Stimulated activated CD4-positive, alpha-beta T cell treated with anti-CD3 and anti-CD28 coated beads, TNF-alpha, amount 100 ng/mL, for 24 hours (primary cell): ENCODE data around the gene SEPTIN5.
"Not testable (repeated sequence)": the region's sequence is repeated elsewhere in the genome, so short reads cannot be mapped to it uniquely, and the experiment has no call there.

ENCODE experiments used
- DNase-seq, 3 experiments: peaks; one replicate each; pipeline ENCODE4 v3.0.0-alpha.2; 2020; ENCODE audit warnings: low read depth in 3 of 3

The SEPTIN5 gene

DNA sequence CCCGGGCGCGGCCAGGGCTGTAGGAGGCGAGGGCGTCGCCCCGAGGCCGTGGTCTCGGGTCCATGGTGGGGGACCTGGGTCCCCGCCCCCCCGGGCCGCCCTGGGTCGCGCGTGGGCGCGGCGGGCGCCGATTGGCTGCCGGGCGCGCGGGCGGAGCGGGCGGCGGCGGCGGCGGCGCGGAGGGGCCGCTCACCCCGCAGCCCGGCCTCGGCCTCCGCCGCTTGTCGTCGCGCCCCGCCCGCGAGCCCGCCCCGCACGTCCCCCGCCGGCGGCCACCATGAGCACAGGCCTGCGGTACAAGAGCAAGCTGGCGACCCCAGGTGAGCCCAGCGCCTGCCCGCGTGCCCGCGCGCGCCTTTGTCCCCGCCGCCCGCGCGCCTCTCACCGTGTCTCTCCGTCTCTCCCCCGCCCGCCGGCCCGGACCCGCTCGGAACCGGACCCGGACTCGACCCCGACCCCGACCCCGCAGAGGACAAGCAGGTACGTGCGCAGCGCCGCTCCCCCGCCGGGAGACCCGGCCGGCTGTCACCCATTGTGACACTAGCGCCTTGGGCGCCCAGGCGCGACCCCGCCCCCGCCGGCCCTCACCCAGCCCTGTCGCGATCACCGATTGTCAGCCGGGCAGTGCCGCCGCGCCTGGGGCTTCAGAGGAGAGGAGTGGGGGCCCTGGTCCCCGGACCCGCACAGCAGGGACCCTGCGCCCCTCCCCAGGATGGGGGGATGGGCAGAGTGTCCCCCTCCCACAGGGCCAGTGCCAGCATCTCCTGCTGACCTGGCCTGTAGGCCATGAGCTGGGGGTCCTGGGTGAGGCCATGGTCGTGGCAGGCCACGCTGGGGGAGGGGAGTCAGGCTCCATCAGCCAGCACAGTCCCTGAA lies at the start of gene SEPTIN5:
Gene SEPTIN5 (plus strand): TSS at position 192 of the 876 bp plus-strand sequence. CDS start 86 bp downstream, at position 278.
- DNase-seq: no peak

DNA sequence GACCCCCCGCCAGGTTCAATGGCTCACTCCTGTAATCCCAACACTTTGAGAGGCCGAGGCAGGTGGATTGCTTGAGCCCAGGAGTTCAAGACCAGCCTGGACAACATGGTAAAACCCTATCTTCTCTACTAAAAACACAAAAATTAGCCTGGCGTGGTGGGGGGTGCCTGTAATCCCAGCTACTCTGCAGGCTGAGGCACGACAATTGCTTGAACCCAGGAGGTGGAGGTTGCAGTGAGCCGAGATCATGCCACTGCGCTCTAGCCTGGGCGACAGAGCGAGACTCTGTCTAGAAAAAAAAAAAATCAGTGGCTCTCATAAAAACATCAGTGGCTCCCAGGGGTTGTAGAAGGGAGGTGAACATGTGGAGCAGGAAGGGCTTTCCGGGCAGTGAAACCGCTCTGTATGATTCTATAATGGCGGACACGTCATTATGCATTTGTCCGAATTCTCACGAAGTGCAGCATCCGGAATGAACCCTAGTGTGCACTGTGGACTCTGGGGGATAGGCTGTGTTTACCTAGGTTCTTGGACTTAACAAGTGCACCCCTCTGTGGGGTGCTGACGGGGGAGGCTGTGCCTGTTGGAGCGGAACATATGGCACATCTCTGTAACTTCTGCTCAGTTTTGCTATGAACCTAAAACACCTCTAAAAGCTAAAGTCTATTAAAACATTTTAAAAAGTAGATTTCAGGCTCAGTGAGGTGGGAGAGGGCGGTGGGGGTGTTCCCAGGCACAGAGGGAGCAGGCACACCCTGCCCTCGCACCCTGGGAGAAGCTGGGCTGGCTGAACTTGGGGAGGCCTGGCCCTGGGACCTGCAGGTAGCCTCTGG lies 49.1 kb upstream of the SEPTIN5 start:
- DNase-seq: no peak

DNA sequence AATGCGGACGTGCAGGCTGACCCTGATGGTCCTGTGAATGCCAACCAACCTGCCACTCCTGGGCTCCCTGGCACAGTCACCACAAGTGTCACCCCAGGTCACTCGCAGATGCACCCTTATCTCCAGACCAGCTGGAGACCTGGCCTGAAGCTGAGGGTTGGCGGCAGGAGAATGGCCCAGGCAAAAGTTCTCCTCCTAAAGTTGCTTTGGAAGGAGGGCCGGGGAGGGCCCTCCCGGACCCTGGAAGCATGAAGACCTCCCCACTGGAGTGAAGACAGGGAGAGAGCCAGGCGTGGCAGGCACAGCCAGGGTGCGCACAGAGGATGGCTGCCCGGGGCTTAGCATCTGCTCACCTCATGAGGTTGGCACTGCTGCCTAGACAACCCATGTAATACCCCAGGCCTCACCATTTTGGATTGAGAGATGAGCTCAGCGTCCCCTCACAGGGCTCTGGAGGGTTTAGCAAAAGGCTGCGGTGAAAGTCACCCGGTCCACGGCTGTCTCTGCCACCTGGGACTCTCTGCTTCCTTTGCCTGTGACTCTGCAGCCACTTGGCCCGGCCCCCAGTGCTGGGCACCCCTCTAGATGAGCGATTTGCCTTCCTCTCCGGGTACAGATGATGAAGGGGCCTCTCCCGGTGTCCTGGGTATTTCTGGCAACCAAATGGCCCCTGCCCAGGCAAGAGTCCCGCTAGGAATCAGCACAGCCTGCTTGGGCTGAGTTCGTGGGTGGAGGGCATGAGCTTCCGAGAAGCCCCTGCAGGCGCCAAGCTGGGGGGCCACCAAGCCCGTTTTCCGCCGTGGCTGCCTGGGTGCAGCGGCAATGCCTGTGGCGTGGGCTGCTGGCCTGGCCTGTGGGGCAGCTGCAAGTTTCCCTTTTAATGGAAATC lies 48.3 kb upstream of the SEPTIN5 start:
- no peak for DNase-seq

DNA sequence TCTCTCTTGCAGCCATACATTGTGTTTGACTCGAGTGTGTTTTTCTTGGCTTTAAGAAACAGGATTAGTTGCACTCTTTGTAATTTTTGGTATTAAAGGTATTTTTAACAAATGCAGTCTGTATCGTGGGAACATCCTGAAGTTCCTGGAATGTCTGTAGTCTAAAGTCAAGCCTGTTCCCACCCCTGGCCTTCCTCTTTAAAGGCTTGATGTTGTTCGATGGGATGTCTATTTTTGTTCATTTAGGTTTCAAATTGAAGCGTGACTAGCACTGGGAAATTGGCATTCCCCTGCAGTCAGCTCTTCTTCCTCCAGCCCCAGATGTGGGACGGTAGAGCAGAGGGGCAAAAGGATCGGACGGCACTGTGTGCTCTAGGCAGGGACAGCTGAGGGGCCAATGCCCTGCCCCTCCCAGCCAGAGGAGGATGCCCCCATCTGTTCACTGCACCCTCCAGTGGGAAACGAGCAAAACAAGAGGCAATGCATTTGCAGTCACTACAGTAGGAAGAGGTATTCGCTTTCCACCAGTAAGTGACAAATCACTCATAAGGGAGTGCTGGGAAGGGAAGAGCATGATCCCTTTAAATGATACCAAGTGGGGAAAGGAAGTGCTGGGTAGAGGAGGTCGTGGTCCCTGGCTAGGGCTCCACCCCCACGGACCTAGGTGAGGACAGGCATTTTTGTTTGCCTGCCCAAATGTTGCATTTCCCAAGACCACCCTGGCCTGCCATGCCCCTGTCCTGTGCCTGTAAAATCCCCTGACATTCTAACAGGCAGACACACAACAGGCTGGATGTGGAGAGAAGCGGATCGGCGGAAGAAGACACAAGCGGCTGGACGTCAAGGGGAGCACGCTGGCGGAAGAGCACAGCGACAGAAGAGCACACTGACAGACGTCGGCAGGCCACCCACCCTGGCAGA lies 47.4 kb upstream of the SEPTIN5 start:
- no peak for DNase-seq

DNA sequence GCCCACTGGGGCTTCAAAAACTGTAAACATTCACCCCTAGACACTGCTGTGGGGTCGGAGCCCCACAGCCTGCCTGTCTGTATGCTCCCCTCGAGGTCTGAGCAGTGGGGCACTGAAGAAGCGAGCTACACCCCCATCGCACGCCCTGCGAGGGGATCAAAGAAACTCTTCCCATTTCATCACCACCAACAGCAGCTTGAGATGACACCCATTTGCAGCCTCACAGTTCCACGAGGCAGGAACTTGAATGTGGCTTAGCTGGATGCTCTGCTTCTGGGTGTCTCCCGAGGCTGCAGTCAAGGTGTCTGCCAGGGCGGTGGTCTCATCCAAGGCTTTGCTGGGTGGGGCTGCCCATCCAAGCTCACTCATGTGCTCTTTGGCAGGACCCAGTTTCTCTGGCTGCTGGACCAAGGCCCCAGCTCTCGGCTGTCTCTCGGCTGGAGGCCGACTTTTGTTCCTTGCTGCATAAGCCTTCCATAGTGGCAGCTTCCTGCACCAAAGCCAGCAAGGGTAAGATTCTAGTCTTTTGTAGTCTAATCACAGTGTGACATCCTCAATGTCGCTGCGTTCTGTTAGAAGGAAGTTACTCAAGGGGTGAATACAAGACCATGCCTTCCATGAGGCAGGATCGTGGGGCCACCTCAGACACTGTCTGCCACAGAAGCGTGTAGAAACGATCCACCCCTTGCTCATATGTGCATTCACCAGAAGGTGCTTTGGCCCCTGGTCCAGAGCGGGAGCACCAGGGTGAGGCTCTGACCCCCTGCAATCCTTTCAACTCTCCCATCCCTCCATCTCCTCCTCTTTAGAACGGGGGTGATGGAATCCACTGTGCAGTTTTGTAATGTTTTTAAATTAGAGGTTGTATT lies 46.2 kb upstream of the SEPTIN5 start:
- DNase-seq: no peak

DNA sequence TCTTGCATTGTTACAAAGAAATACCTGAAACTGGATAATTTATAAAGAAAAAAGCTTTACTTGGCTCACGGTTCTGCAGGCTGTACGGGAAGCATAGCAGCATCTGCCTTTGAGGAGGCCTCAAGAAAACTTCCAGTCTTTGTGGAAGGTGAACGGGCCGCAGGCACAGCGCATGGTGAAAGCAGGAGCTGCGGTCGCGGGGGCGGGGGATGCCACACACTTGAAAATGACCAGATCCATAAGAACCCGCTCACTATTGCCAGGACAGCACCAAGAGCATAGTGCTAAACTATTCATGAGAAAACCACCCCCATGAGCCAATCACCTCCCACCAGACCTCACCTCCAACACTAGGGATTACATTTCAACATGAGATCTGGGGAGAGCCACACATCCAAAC lies 45.6 kb upstream of the SEPTIN5 start:
- no peak for DNase-seq

DNA sequence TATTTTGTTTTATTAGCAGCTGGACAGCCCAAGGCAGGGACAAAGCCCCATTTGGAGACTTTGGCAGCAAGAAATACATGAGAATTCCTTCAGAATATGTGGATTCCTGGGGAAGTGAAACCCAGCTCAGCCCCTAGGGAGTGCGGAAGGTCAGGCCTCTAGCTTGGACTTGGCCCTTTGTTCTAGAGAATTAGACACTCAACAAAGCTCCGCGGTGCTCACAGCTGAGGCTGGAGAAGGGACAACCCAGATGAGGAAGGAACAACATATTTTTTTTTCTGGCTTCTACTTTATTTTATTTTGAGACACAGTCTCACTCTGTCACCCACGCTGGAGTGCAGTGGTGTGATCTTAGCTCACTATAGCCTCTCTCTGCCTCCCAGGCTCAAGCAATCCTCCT lies 44.7 kb upstream of the SEPTIN5 start:
- DNase-seq: no peak

DNA sequence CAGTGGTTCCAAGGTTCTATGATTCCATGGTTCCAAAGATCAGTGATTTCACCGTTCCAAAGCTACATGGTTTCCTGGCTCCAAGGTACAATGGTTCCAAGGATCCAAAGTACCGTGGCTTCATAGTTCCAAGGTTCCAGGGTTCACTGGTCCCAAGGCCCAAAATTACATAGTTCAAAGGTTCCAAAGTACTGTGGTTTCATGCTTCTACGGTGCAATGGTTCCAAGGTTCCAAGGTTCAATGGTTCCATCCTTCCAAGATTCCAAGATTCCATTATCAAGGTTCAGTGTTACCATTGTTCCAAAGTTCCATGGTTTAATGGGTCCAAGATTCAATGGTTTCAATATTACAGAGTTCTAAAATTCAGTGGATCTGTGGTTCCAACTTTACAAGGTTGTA lies 43.0 kb upstream of the SEPTIN5 start:
- no peak for DNase-seq

DNA sequence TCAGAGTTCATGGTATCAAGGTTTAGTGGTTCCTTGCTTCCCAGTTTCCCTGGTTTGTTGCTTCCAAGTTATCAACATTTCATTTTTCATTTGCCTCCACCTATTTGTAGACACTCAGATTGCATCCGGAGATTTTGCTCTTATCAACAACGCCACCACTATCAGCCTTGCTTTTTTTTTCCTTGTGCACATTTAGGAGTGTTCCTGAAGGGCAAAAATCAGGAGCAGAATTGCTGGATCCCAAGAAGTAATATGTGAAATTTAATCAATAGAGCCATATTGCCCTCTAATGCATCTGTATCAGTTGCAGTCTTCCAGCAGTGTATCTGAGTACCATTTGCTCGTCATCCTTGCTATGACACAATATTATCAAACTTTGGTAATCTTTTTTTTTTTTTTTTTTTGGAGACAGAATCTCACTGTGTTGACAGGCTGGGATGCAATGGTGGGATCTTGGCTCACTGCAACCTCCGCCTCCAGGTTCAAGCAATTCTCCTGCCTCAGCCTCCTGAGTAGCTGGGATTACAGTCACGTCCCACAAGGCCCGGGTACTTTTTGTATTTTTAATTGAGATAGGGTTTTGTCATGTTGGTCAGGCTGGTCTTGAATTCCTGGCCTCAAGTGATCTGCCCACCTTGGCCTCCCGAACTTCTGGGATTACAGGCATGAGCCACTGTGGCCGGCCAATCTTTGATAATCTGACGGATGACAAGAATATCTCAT lies 42.1 kb upstream of the SEPTIN5 start:
- no peak for DNase-seq

DNA sequence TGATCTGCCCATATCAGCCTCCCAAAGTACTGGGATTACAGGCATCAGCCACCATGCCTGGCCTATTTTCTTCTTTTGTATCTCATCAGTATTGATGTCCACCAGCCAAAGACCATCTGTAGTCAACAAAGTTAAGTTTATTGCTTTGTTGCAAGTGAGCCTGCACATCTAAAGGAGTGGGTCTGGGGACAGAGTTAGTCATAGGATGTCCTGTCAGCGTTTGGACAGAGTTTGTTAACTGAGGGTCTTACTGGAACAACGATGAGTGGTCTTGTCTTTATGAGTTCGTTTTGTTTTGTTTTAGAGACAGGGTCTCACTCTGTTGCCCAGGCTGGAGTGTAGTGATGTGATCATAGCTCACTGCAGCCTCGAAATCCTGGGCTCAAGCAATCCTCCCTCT lies 40.6 kb upstream of the SEPTIN5 start:
- no peak for DNase-seq

DNA sequence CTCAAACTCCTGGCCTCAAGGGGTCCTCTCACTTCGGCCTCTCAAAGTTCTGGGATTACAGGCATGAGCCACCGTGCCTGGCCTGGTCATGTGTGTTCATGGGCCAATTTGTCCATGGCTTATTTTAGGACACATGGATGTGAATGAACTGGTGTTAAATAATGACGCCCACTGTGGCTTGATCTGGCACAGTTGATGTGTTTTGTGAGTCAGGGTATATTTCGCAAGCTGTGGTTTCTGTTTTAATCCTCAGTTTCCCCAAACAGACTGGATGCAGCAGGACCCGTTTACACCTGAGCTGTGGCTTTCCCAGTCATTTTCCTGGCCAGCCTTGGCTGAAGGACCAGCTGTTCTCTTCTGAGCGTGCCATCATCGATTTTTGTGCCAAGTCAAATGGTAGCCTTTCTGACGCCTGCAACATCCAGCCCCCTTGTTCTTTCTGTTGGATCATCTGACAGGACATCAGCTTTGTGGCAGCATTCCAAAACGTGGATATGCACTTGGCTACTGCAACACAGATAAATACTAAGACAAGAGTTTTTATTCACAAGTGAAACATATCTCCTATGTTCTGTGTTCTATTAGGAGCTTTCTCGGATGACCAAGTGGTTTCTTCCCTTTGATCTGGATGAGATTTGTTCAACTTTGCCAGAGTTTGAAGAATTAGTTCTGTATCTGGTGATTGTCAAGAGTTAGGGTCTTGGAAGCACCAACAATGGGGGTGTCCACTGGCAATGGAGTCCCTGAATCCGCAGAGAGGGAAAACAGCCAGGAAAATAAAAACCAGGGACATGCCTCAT lies 40.0 kb upstream of the SEPTIN5 start:
- no peak for DNase-seq

DNA sequence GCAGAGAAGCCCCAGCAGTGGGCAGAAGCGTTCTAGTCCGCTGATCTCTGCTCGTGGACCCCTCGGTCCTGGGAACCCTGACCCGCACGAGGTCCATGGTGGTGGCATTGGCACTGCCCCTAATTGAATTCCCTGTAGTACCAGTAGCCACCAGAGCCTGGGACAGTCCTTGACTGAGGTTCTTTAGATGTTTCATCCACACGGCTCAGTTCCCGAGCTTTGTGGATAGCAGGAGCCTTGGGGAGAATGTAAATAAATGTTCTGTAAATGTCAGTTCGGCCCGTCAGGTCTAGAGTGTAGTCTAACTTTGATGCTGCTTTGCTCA lies 39.4 kb upstream of the SEPTIN5 start:
- no peak for DNase-seq

DNA sequence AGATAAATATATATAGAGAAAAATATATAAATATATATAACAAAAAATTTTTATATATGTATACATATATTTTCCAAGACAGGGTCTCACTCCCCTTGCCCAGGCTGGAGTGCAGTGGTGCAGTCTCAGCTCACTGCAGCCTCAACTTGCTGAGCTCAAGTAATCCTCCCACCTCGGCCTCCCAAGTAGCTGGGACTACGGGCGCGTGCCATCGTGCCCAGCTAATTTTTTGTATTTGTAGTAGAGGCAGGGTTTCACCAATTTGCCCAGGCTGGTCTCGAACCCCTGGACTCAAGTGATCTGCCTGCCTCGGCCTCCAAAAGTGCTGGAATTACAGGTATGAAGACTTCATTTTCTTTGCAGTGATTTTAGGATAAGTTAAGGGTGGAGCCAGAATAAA lies 38.9 kb upstream of the SEPTIN5 start:
- no peak for DNase-seq

DNA sequence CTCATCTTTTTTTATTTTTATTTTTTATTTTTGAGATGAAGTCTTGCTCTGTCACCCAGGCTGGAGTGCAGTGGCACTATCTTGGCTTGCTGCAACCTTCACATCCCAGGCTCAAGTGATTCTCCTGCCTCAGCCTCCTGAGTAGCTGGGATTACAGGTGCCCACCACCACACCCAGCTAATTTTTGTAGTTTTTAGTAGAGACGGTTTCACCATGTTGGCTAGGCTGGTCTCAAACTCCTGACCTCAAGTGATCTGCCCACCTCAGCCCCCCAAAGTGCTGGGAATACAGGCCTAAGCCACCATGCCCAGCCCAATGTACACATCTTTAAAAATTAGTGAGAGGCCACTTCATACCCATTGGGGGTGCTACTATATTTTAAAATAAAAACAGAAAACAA lies 37.9 kb upstream of the SEPTIN5 start:
- DNase-seq: not testable (repeated sequence)

DNA sequence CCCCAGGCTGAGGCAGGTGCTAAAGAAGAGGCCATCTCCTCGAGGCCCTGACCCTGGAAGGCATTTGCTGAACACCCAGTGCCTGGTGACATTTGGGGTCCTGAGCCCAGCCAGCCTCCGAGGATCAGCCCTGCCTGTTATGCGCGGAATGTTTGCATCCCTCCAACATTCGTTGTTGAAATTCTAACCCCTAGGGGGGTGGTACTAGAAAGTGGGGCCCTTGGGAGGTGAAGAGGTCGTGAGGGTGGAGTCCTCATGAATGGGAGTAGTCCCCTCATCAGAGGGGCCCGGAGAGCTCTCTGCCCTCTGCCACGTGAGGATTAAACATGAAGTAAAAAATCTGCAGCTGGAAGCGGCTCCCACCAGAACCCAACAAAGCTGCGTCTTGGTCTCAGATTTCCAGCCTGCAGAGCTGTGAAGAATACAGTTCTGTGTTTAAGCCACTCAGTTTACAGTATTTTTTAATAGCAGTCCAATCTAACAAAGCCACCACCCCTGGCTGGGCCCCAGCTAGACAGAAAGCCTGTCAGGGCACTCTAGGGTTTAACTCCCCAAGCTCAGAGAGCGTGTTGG lies 35.3 kb upstream of the SEPTIN5 start:
- no peak for DNase-seq

DNA sequence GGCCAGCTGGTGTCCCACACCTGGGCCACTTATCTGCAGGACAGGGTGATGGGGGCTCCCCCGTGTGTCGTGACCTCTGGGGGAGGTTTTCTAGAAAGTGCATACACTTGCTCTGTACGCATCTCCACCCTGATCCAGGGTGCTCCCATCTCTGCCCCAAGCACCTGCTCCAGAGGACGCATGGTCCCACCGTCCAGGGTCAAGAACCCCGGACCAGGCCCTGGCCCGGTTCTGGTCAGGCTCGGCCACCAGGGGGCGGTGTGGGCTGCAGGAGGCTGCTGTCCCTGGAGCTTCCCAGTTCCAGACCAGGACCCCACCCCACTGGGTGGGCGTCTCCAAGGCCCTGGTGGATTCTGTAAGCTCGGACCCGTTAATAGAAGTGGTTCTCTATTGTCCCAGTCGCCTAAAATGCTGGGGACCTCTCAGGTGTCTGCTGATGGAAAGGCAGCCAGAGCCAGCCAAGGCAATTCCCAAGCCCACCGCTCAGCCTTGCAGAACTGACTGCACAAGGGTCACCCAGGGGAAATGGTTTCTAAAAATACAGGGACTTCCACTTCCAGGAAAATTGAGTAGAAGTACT lies 34.7 kb upstream of the SEPTIN5 start:
- peak; percentile 5 to 38 (median 19) for DNase-seq

DNA sequence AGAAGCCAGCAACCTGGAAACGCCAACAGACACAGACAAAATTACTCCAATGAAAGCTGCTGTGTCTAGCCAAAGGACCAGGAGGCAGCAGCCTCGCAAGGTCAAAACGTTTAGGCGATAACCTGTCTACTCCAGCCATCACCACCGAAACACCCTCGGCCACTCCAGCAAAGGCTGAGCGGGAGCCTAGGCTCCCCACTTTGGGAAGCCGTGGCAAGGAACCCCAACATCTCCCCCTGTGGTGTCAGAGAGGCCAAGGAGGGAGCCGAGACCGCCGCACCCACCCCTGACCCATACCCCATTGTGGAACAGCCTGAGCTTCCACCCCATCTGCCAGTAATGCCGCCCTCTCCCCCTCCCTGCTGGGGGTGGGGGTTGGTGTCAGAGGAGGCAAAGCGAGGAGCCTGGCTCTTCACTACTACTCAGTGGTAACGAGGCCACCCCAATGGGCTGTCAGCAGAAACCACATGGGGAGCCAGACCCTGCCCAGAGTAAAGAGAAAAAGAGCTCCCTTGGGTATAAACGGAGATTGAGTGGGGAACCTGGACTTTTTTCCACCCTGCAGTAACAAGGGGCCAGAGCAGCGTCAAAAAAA lies 33.9 kb upstream of the SEPTIN5 start:
- DNase-seq: no peak
